CD14-positive monocyte (primary cell): Measurements from ENCODE around the gene ACE. TPM values are rescaled to one million over a fixed set of nuclear protein-coding genes. Genes with fewer than 3 reads are reported as not detected.

Experiments used
- DNase-seq, 3 donors: peaks; one replicate each; pipeline ENCODE4 v3.0.0-alpha.2; 2011 to 2022
- H2AFZ ChIP-seq: 2 replicates; pipeline ENCODE4 v1.6.0; 2012; ENCODE audit warnings: mild to moderate bottlenecking, low read depth, low read length, inconsistent platforms; ENCODE audit not compliant: insufficient read depth, poor library complexity, severe bottlenecking
- H3K27ac ChIP-seq, 2 donors: 1 replicate in 1 of 2; 2 replicates in 1 of 2; pipeline ENCODE4 v1.5.1; 2012 to 2013; ENCODE audit warnings: low read length in 2 of 2, control low read depth in 1 of 2, inconsistent platforms in 1 of 2, low read depth in 1 of 2, mild to moderate bottlenecking in 1 of 2
- H3K27me3 ChIP-seq, 2 donors: one replicate each; pipeline versions ENCODE4 v1.6.0 to v1.6.1; 2011 to 2013; ENCODE audit warnings: low read length in 2 of 2; ENCODE audit not compliant: control insufficient read depth in 2 of 2, insufficient read depth in 2 of 2
- H3K36me3 ChIP-seq, 2 donors: replicated peaks in 1 of 2; 1 replicate in 1 of 2; 2 replicates in 1 of 2; pipeline versions ENCODE4 v1.5.1 to v1.6.1; 2012 to 2013; ENCODE audit warnings: low read length in 2 of 2, control low read depth in 1 of 2, inconsistent platforms in 1 of 2, mild to moderate bottlenecking in 1 of 2; ENCODE audit not compliant: insufficient read depth in 2 of 2, control insufficient read depth in 1 of 2
- H3K4me1 ChIP-seq, 2 donors: 1 replicate in 1 of 2; 2 replicates in 1 of 2; pipeline versions ENCODE4 v1.5.1 to v1.6.1; 2012 to 2013; ENCODE audit warnings: low read length in 2 of 2, control low read depth in 1 of 2, inconsistent platforms in 1 of 2, mild to moderate bottlenecking in 1 of 2, moderate library complexity in 1 of 2; ENCODE audit not compliant: insufficient read depth in 2 of 2, control insufficient read depth in 1 of 2
- H3K4me2 ChIP-seq: replicated peaks from 2 replicates; pipeline ENCODE3; 2012; ENCODE audit warnings: low read length, moderate library complexity, mild to moderate bottlenecking; ENCODE audit not compliant: poor library complexity, severe bottlenecking; ENCODE audit errors: extremely low read depth
- H3K4me3 ChIP-seq, 3 experiments: fragments of 200-600 bp in 1 of 3; sonication (generic) in 1 of 3; replicated peaks in 1 of 3; 1 replicate in 2 of 3; 2 replicates in 1 of 3; pipeline ENCODE4 v1.5.1; 2011 to 2013; ENCODE audit warnings: low read length in 3 of 3, mild to moderate bottlenecking in 3 of 3, control low read depth in 2 of 3, low read depth in 2 of 3, inconsistent platforms in 1 of 3, moderate library complexity in 1 of 3
- H3K79me2 ChIP-seq: 2 replicates; pipeline ENCODE4 v1.6.0; 2012; ENCODE audit warnings: mild to moderate bottlenecking, control low read depth, inconsistent platforms, low read length, moderate library complexity; ENCODE audit not compliant: insufficient read depth
- H3K9ac ChIP-seq: 2 replicates; pipeline ENCODE4 v1.6.0; 2017; ENCODE audit warnings: low read length, mild to moderate bottlenecking; ENCODE audit not compliant: insufficient read depth, poor library complexity, severe bottlenecking
- H3K9me3 ChIP-seq, 2 donors: replicated peaks in 1 of 2; 1 replicate in 1 of 2; 2 replicates in 1 of 2; pipeline versions ENCODE4 v1.5.1 to v1.6.1; 2012 to 2013; ENCODE audit warnings: low read length in 2 of 2, control low read depth in 1 of 2; ENCODE audit not compliant: control insufficient read depth in 1 of 2, insufficient read depth in 1 of 2
- H4K20me1 ChIP-seq: 2 replicates; pipeline ENCODE4 v1.6.0; 2012; ENCODE audit warnings: mild to moderate bottlenecking, low read length, control low read depth, moderate library complexity; ENCODE audit not compliant: insufficient read depth
- H3K27ac Mint-ChIP-seq, 7 donors: one replicate each; pipeline ENCODE4 v1.8.0; 2020; ENCODE audit warnings: mild to moderate bottlenecking in 7 of 7, mixed read lengths in 7 of 7, moderate library complexity in 6 of 7, inconsistent platforms in 2 of 7
- H3K27me3 Mint-ChIP-seq, 3 donors: one replicate each; pipeline ENCODE4 v1.8.0; 2021 to 2022; ENCODE audit warnings: low read depth in 3 of 3, mild to moderate bottlenecking in 3 of 3, mixed read lengths in 3 of 3, moderate library complexity in 3 of 3, inconsistent platforms in 1 of 3
- H3K36me3 Mint-ChIP-seq, 2 donors: one replicate each; pipeline ENCODE4 v1.8.0; 2020; ENCODE audit warnings: mixed read lengths in 2 of 2, inconsistent platforms in 1 of 2, mild to moderate bottlenecking in 1 of 2
- H3K4me1 Mint-ChIP-seq: one replicate; pipeline ENCODE4 v1.8.0; 2020; ENCODE audit warnings: mild to moderate bottlenecking, mixed read lengths
- H3K4me3 Mint-ChIP-seq, 2 donors: one replicate each; pipeline ENCODE4 v1.8.0; 2020; ENCODE audit warnings: mild to moderate bottlenecking in 2 of 2, mixed read lengths in 2 of 2, moderate library complexity in 1 of 2
- H3K9me3 Mint-ChIP-seq, 7 donors: one replicate each; pipeline ENCODE4 v1.8.0; 2020 to 2022; ENCODE audit warnings: mixed read lengths in 7 of 7, mild to moderate bottlenecking in 6 of 7, moderate library complexity in 6 of 7, inconsistent platforms in 2 of 7
- CTCF ChIP-seq: fragments of 200-600 bp; IDR thresholded peaks from one replicate; pipeline ENCODE4 v1.8.0; 2022; ENCODE audit warnings: antibody characterized with exemption, mild to moderate bottlenecking
- WGBS: methylation state at CpG from one replicate; pipeline ENCODE4 v1.1.5; 2013; ENCODE audit warnings: missing lambda C conversion rate; ENCODE audit not compliant: insufficient coverage; 5-methylcytosine and 5-hydroxymethylcytosine counted together
- intact Hi-C, 2 donors: fragments of 100-400 bp; cut with micrococcal nuclease; formaldehyde crosslinking; loops; one replicate each; pipeline versions ENCODE4 v1.15.0 to v1.15.1; 2023
- polyA plus RNA-seq, 3 donors: library from polyadenylated mRNA; depleted of rRNA in 1 of 3; unstranded in 2 of 3; stranded (reverse) in 1 of 3; fragments of 300-500 nt in 2 of 3; fragments of >200 nt in 1 of 3; fragmentation: Illumina TruSeq in 2 of 3; gene quantifications; 1 replicate in 2 of 3; 2 replicates in 1 of 3; pipeline ENCODE4 v1.2.3, GENCODE V29; 2012 to 2021

The ACE gene
- polyA plus RNA-seq, 3 donors: 0.55 TPM; not detected in 2

- no peak overlapping the region for H3K27ac Mint-ChIP-seq
- peaks cover 9 to 21% of the 10 kb centered on the region in 2 donors for H3K4me1 ChIP-seq
- H4K20me1 ChIP-seq: no peaks in the 10 kb centered on the region
- H3K4me3 Mint-ChIP-seq: no peak overlapping the region
- peaks cover 45 to 62% (median 48%) of the 10 kb centered on the region in 3 donors for H3K27me3 Mint-ChIP-seq
- H3K9ac ChIP-seq: no peak overlapping the region
- DNase-seq: no peak
- no peak overlapping the region for H3K4me2 ChIP-seq
- intact Hi-C loops: no loop called here
- peaks cover 3 to 7% of the 10 kb centered on the region in 2 donors for H3K9me3 ChIP-seq
- no CpG with 5 or more reads among the region's 3 CpGs for WGBS
- no peak overlapping the region for H2AFZ ChIP-seq
- H3K4me1 Mint-ChIP-seq: peaks cover 14% of the 10 kb centered on the region
- H3K36me3 Mint-ChIP-seq: peaks cover 3 to 6% of the 10 kb centered on the region in 2 donors
- peaks cover 6 to 47% of the 10 kb centered on the region in 2 donors for H3K27me3 ChIP-seq
- H3K79me2 ChIP-seq: no peaks in the 10 kb centered on the region
- no peak overlapping the region for H3K27ac ChIP-seq
- H3K4me3 ChIP-seq: no peak overlapping the region
- H3K9me3 Mint-ChIP-seq: peaks cover 0 to 22% (median 5%) of the 10 kb centered on the region in 7 donors
- H3K36me3 ChIP-seq: no peaks in the 10 kb centered on the region
- TF ChIP-seq CTCF: no peak
Measured at GRCh38 chr17:63474174-63474573, 2.7 kb upstream of the ACE start.

- peaks cover 45 to 66% (median 48%) of the 10 kb centered on the region in 3 donors for H3K27me3 Mint-ChIP-seq
- Histone ChIP-seq H3K9ac (no peak overlapping the region), H3K27ac (no peak overlapping the region), H3K36me3 (no peaks in the 10 kb centered on the region), H3K4me3 (no peak overlapping the region), H3K27me3 (peaks cover 6 to 47% of the 10 kb centered on the region in 2 donors), H3K4me2 (no peak overlapping the region), H4K20me1 (no peaks in the 10 kb centered on the region), H3K4me1 (peaks cover 9 to 21% of the 10 kb centered on the region in 2 donors), H2AFZ (no peak overlapping the region), H3K79me2 (no peaks in the 10 kb centered on the region), H3K9me3 (peaks cover 3 to 7% of the 10 kb centered on the region in 2 donors)
- intact Hi-C loops: no loop called here
- 100% methylated on average over 4 of the region's 10 CpGs for WGBS
- H3K4me1 Mint-ChIP-seq: peaks cover 14% of the 10 kb centered on the region
- H3K4me3 Mint-ChIP-seq: peak overlapping the region in 1 of 2 donors; percentile 78
- DNase-seq: no peak
- no peak overlapping the region for H3K27ac Mint-ChIP-seq
- H3K36me3 Mint-ChIP-seq: peaks cover 3 to 6% of the 10 kb centered on the region in 2 donors
- no peak for TF ChIP-seq CTCF
- peaks cover 0 to 22% (median 5%) of the 10 kb centered on the region in 7 donors for H3K9me3 Mint-ChIP-seq
Measured at GRCh38 chr17:63474586-63475460, 2.0 kb upstream of the ACE start.
